ENCODE measurements around the gene COG8. TPM values are rescaled to one million over a fixed set of nuclear protein-coding genes. Genes with fewer than 3 reads are reported as not detected.

COG8 gene
- total and polyA plus RNA-seq, 11 donors, result 13.3 to 43.0 (median 22.8) TPM

DNA sequence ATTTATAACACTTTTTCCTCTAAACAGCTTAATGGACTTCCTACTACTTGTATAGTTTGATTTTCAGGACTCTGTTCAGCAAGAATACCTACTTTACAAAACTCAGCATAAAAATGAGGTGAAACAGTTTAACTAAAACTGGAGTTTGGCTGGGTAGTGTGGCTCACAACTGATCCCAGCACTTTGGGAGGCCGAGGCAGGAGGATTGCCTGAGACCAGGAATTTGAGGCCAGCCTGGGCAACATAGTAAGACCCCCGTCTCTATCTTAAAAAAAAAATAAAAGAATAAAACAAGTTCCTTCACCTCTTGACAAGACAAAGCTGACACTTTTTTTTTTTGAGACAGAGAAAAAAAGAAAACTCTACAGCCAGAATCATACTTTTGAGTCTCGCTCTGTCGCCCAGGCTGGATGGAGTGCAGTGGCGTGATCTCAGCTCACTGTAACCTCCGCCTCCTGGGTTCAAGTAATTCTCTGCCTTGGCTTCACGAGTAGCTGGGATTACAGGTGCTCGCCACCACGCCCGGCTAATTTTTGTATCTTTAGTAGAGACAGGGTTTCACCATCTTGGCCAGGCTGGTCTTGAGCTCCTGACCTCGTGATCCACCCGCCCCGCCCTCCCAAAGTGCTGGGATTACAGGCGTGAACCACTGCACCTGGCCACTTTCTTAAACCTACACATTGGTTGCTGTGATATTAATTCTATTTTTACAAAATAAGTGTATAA, 11.6 kb downstream of the COG8 start:
- peaks cover 3 to 58% (median 36%) of the 10 kb centered on the region in 12 donors for H3K4me1 ChIP-seq
- H3K4me3 ChIP-seq, result no peak overlapping the region
- peaks cover 0 to 72% (median 63%) of the 10 kb centered on the region in 9 donors for H3K36me3 ChIP-seq
- no peaks in the 10 kb centered on the region for H3K27me3 ChIP-seq
- TF ChIP-seq, protein P1, sequence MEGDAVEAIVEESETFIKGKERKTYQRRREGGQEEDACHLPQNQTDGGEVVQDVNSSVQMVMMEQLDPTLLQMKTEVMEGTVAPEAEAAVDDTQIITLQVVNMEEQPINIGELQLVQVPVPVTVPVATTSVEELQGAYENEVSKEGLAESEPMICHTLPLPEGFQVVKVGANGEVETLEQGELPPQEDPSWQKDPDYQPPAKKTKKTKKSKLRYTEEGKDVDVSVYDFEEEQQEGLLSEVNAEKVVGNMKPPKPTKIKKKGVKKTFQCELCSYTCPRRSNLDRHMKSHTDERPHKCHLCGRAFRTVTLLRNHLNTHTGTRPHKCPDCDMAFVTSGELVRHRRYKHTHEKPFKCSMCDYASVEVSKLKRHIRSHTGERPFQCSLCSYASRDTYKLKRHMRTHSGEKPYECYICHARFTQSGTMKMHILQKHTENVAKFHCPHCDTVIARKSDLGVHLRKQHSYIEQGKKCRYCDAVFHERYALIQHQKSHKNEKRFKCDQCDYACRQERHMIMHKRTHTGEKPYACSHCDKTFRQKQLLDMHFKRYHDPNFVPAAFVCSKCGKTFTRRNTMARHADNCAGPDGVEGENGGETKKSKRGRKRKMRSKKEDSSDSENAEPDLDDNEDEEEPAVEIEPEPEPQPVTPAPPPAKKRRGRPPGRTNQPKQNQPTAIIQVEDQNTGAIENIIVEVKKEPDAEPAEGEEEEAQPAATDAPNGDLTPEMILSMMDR (IDR thresholded peaks at IDR 0.05), result no peak
- TF ChIP-seq POLR2A (IDR thresholded peaks at IDR 0.05), result no peak
- H3K27ac ChIP-seq, result no peak overlapping the region
- DNase-seq, result no peak
- no peak for ATAC-seq
- no peaks in the 10 kb centered on the region for H3K9me3 ChIP-seq
- WGBS, 4 donors, result 90 to 96% (median 95%) methylated on average over 14 of the region's 14 CpGs
- intact Hi-C loops (cut with DNase I), result no loop called here

DNA sequence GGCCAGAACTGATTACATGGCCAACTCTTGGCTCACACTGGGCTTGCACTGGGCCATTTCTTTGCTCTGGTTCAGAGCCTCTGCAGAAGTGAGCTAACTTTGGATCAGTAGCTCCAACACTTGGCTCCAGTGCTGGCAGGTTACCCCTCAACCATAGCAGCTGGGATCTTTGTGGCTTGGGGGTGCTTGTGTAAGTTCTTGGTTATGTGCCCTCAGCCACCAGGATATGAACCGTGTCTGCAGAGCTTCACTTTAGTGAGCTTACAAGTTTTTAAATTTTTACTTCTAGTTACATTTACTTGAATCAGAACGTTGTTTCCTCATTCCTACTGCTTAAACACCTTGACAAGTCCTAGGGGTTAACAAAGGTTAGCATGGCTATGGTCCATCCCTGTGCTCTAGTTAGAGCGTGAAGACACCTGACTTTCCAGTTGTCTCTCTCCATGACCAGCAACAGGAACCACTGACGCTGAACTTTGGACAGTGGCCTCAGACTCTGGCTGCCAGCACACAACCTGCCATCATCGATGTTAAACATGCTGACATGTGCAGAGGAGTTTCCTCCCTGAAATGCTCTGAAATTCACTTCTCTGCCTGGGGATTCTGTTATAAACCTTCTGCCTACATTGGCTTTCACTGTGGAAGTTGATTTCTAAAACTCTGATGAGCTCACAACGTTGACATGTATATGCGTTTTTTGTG, 13.0 kb downstream of the COG8 start:
- peaks cover 5 to 74% (median 64%) of the 10 kb centered on the region in 9 donors for H3K36me3 ChIP-seq
- H3K4me1 ChIP-seq, result peaks cover 3 to 58% (median 34%) of the 10 kb centered on the region in 12 donors
- no peaks in the 10 kb centered on the region for H3K9me3 ChIP-seq
- no peak overlapping the region for H3K27ac ChIP-seq
- DNase-seq (no peak), ATAC-seq (no peak)
- H3K27me3 ChIP-seq, result no peaks in the 10 kb centered on the region
- TF ChIP-seq, protein P1 (IDR thresholded peaks at IDR 0.05), result no peak
- no peak for TF ChIP-seq POLR2A (IDR thresholded peaks at IDR 0.05)
- 49 to 56% (median 53%) methylated on average over 7 of the region's 7 CpGs for WGBS, 4 donors
- intact Hi-C loops (cut with DNase I), result no loop called here
- H3K4me3 ChIP-seq, result no peak overlapping the region

DNA sequence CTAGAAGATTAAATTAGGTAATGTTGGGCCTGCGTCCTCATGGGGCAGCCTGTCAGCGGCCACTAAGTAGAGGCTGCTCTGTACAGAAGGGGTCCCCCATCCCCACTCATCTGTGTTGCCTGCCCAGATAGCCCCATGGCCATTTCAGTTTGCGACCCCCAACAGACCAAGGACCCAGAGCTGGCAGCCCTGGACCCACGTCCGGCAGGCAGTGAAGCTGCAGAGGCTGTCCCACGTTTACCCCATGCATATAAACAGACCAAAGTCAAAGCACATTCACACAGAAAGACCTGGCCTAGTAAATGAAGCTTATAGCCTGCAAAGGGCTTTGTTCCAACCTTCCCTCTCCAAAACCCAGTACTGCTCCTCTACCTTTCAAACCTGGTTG, 13.6 kb downstream of the COG8 start:
- DNase-seq, result no peak
- no peaks in the 10 kb centered on the region for H3K27me3 ChIP-seq
- H3K9me3 ChIP-seq, result no peaks in the 10 kb centered on the region
- ATAC-seq, result no peak
- WGBS, 4 donors, result 85 to 90% (median 87%) methylated on average over 6 of the region's 6 CpGs
- no peak overlapping the region for H3K27ac ChIP-seq
- peaks cover 3 to 53% (median 28%) of the 10 kb centered on the region in 12 donors for H3K4me1 ChIP-seq
- intact Hi-C loops (cut with DNase I), result no loop called here
- peaks cover 5 to 80% (median 70%) of the 10 kb centered on the region in 9 donors for H3K36me3 ChIP-seq
- no peak for TF ChIP-seq POLR2A (IDR thresholded peaks at IDR 0.05)
- TF ChIP-seq, protein P1 (IDR thresholded peaks at IDR 0.05), result no peak
- no peak overlapping the region for H3K4me3 ChIP-seq

DNA sequence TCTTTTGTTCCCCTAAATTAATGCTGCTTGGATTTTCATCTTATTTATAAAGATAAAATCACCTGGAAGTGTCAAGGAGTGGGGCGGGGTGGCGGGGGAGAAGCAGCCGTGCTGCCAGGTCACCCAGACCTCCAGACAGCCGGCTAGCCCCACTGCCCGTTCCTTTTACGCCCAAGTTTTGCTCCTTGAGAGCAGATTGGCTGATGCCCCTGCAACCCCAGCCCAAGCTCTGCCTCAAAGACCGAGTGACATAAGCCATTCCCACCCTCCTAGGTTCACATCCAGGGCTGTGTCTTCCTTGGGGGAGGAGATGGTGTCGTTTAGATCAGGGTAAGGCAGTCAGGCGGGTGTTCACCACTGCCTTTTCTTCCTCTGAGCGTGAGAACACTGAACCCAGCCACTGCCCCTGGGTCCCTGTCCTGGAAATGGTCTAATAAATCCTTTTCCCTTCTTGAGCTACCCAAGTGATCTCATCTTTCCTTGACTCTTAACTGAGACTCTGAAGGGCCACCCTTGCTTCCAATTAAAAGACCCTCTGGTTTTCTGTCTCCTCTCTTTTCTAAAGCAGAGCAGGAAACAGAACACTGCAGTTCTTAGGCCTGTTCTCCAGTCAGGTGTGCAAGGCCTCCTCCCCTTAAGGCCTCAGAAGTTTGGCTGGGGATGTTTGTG, 14.6 kb downstream of the COG8 start:
- Histone ChIP-seq H3K27ac (no peak overlapping the region), H3K27me3 (no peaks in the 10 kb centered on the region), H3K9me3 (no peaks in the 10 kb centered on the region), H3K36me3 (peaks cover 5 to 90% (median 80%) of the 10 kb centered on the region in 9 donors), H3K4me3 (no peak overlapping the region), H3K4me1 (peaks cover 3 to 51% (median 26%) of the 10 kb centered on the region in 12 donors)
- TF ChIP-seq, protein P1 (IDR thresholded peaks at IDR 0.05), result no peak
- TF ChIP-seq POLR2A (IDR thresholded peaks at IDR 0.05), result no peak
- no peak for DNase-seq
- intact Hi-C loops (cut with DNase I), result no loop called here
- 77 to 81% (median 79%) methylated on average over 10 of the region's 10 CpGs for WGBS, 4 donors
- ATAC-seq, result no peak
